HUDEP-2 (cell line): ENCODE results near the gene C9orf78.
A peak's percentile ranks its signal among the peaks of the same experiment; 100 is the strongest.

ENCODE experiments used
- DNase-seq, 76 experiments: peaks; one replicate each; lab custom pipeline; 2025; ENCODE audit not compliant: unreplicated experiment in 76 of 76; lab: John Stamatoyannopoulos, UW

The C9orf78 gene

GRCh38 chr9:129835128-129835859 is at the start of gene C9orf78, which contains the start of gene USP20:
Gene C9orf78 (minus strand): TSS chr9:129835275. CDS start chr9:129835221, 54 bp downstream.
Gene USP20 (plus strand): TSS chr9:129835458. CDS start chr9:129852556, 17,098 bp downstream.
- peak in 74 of 76 experiments; percentile 35 to 97 (median 91) for DNase-seq

DNA sequence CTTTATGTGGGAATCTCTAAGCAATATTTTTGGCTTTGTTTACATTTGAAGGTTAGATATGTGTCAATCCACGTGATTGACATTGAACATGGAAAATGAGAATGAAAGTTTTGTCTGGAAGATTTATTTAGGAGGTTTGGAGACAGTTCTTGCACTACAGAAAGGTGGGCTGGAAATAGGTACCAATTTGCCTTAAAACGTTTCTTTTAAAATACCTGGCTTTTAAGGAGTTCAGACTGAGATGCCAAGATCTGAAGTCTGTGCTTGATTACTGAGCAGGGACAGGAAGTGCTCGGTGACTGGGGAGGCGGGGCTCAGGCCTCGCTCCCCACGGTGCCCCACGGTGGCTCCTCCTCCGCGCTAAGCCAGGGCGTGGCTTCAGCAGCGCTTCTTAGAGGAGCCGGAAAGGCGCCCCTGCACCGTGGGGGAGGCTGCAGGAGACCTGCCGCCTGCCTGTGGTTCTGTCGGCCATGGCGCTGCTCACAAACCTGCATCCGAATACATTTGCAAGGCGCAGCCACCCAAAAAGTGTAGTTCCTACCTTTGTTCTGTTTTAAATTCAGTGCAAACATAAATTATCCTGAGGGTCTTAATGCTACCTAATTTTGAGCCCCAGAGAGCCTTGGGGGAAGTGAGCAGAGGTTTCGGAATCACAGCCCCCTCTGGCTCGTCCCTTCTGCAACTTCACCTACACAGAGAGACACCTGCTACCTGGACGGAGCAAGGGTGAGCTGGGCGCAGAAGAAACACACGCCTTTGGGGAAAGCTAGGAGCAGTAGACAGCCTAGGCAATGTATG is 49.3 kb upstream of the C9orf78 start:
- peak in 73 of 76 experiments; percentile 65 to 95 (median 89) for DNase-seq

DNA sequence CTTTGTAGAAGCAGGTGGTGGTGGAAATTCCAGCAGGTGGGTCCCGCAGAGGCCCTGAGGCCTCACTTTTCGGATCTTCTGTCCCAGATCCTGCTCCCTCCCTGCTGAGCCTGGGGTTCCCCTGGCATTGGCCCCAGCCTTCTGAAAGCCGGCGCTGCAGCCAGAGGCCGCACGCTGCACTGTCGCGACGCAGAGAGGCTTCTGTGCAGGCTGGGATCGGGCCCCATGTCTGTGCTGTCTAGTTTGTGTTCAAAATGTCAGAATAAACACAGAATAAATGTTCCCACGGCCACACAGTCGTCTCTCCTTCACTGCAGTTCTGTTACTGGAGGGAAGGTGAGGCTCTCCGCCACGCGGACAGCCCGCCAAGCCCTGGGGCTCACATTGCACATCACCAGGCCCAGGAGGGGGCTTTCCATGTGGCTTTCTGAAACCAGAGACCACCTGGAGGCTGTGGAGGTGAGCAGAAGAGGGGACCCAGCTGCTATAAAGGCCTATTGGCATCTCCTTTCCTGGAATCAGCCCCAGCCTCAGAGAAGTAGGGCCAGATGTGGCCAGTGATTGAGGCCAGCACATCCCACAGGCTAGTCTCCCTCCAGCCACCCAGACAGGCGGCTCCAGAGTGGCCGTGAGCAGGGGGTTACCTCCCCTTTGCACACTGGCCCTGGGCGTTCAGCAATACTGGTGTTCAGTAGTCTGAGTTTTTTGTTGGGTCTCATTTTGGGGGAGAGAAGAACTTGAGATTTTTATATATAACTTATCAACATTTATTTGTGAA is 46.7 kb upstream of the C9orf78 start:
- DNase-seq: no peak

DNA sequence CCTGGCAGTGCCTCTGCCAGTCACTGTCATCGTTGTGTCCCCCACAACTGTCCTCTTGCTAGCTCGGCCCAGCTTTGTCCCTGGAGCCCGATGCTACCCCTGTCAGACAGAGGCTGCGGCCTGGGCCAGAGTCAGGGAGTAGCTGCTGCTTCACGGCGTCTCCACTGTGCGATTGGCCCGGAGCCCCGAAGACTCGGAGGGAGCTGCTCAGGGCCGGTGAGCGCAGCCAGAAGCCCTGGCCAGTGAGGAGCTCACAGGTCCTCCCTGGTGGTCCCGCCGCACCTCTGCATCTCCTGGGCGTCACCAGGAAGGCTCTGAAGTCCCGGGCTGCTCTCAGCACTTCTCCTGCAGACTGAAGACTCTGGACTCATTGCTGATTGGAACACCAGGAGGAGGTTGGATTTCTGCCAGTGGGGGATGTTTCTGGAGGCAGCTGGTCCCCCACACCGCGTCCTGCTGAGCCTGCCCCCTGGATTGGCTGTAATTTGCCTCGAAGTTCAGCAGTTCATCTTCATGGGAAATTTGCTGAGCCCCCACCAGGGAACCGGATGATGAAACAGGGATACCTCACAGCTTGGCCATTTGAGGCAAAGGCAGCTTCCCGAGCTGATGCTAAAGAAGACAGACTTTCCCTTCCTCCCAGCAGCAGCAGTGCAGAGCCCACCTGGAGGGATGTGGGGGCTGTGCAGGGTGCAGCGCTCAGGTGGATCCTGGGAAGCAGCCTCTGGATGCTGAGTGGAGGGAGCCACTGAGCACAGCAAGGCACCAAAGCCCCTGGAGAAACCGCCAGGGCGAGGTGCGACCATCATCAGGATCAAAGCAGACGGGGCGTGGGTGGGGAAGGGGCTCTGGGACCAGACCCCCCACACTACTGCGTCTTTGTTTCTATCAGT is 45.8 kb upstream of the C9orf78 start:
- DNase-seq: no peak

DNA sequence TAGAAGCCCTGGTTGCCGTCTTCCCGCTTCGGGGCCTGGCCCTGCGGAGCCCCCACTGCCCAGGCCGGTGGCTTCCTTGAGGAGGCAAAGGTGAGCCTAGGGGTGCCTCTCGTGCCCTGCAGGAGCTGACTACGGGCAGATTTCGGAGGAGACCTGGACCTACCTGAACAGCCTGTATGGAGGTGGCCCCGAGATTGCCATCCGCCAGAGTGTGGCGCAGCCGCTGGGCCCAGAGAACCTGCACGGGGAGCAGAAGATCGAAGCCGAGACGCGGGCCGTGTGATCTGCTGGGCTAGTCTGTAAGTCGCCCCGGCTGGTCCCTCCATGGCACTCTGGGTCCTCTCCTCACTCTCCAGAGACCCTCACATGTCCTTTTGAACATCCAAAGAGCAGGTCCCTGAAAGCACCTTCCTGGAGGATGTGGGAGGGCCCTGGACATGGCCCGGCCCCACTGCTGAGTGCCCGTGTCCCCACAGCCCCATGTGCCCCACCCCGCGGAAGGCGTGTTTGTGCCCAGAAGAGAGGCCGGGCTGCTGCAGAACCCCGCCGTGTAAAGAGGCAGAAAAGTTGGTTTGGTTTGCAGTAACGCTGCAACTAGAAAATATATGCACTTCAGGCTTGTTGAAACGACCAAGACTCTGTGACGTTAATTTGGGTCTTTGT is 45.0 kb upstream of the C9orf78 start:
- no peak for DNase-seq

- peak; percentile 22 to 95 (median 88) for DNase-seq
Observed at GRCh38 chr9:129879103-129879699, 44.1 kb upstream of the C9orf78 start.

- DNase-seq: peak in 12 of 76 experiments; percentile 14 to 37 (median 21)
Observed at GRCh38 chr9:129878291-129878690, 43.2 kb upstream of the C9orf78 start.

- DNase-seq: no peak
Observed at GRCh38 chr9:129876815-129877214, 41.7 kb upstream of the C9orf78 start.

GRCh38 chr9:129875687-129876395 is 40.8 kb upstream of the C9orf78 start:
- no peak for DNase-seq

GRCh38 chr9:129875181-129875611 is 40.1 kb upstream of the C9orf78 start:
- DNase-seq: no peak

GRCh38 chr9:129874261-129875101 is 39.4 kb upstream of the C9orf78 start:
- no peak for DNase-seq

DNA sequence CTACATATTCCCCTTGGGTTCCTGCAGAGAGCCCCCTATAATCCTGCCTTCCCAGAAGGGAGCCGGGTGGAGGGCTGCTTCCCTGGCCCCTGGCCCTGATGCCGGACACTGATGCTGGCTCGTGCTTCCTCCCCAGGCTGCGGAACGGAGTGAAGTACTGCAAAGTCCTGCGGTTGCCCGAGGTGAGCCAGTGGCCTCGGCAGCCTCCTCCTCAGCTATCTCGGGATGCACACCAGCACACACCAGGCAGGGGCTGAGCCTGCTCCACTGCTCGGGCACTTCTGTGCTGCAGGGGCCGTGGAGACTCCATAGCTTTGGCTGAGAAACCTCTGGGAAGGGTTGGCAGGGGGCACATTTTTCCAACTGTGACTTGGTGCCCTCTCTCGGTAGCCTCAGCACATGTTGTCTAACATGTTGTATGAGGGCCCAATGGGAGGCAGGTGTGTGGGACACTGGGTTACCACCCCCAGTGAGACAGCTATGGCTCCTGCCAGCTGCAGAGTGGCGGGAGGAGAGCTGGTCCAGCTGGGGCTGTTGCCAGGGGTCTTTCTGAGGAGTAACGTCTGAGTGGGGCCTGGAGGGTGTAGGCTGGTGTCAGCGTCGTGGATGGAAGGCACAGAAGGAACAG is 38.6 kb upstream of the C9orf78 start:
- no peak for DNase-seq

DNA sequence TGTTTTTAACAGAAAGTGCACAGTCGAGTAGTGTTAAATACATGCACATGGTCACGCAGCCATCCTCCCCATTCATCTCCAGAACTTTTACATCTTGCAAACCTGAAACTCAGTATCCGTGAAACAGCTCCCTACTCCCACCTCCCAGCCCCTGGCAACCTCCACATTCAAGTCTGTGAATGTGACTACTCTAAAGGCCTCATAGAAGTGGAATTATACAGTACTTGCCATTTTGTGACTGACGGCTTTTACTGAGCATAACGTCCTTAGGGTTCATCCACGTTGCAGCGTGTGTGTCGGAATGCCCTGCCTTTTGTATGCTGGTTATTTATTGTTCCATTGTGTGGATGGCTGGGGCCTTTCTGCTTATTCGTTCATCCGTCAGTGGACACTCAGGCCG is 36.0 kb upstream of the C9orf78 start:
- no peak for DNase-seq

DNA sequence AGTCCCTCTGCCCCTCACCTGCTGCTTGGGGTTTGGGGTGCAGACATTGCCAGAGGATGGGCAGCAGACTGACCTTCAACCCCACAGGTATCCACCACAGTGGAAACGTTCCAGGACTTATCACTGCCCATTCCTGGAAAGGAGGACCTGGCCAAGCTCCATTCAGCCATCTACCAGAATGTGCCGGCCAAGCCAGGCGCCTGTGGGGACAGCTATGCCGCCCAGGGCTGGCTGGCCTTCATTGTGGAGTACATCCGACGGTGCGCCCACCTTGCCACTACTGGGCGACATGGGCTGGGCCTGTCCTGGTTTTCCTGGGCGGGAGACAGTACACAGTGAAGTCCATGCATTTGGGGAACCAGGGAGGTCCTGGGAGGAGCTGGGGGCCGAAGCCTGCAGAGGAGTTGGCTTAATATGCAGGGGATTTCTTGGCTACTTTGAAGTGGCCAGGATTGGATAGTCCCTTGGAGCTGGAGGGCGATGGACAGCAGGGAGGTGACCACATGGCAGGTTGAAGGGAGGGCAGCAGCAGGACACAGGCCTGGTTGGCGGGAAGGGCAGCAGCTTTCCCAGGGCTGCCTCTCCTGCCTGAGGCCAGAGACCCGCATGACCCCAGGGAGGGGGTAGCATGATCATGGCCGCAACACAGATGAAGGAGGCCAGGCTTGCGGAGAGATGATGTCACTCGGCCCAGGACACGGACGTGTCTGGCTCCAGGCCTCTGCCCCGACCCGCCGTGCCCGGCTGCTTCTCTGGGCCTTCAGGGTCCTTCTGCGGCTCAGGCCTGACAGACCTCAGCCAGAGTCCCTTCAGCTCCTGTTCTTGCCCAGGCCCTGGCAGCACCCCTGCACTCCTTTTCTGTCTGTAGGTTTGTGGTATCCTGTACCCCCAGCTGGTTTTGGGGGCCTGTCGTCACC is 34.8 kb upstream of the C9orf78 start:
- no peak for DNase-seq

DNA sequence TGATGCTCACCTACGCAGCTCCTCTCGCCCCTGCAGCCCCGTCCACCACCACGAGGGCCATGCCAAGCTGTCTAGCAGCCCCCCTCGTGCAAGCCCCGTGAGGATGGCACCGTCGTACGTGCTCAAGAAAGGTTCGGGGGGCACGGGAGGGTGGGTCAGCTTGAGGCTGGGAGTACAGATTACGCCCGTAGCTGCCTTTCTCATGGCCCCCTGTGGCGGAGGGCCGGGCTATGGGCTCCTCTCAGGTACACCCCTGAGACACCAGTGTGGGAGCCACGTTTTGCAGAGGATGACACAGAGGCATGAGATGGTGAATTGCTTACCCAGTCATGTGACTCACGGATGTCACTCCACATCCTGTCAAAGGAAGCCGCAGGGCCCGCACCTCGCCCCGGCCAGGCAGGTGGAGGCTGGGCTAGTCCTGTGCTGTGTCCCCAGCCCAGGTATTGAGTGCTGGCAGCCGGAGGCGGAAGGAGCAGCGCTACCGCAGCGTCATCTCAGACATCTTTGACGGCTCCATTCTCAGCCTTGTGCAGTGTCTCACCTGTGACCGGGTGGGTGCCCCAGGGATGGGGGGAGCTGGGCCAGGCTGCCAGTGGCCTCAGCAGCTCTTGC is 33.9 kb upstream of the C9orf78 start:
- no peak for DNase-seq
